SK-N-DZ (cell line): ENCODE data around the gene SF3B2.
"Not testable (repeated sequence)": the region's sequence is repeated elsewhere in the genome, so short reads cannot be mapped to it uniquely, and the experiment has no call there.

Source experiments
- DNase-seq: peaks from one replicate; pipeline ENCODE4 v3.0.0-alpha.2; 2015; ENCODE audit warnings: low spot score

The SF3B2 gene

GRCh38 chr11:66072081-66072480 lies 19.9 kb downstream of the SF3B2 start:
- DNase-seq, result no peak

GRCh38 chr11:66072518-66072917 lies 20.4 kb downstream of the SF3B2 start:
- no peak for DNase-seq

- no peak for DNase-seq
Observed at GRCh38 chr11:66073669-66074068, 21.5 kb downstream of the SF3B2 start.

GRCh38 chr11:66075273-66075672 lies 23.1 kb downstream of the SF3B2 start:
- DNase-seq, result no peak

GRCh38 chr11:66076561-66076960 lies 24.4 kb downstream of the SF3B2 start:
- no peak for DNase-seq

- no peak for DNase-seq
Observed at GRCh38 chr11:66077927-66078326, 25.8 kb downstream of the SF3B2 start.

GRCh38 chr11:66078949-66079348 lies 26.8 kb downstream of the SF3B2 start:
- DNase-seq, result not testable (repeated sequence)

- DNase-seq, result no peak
Observed at GRCh38 chr11:66080055-66080817, 28.1 kb downstream of the SF3B2 start.

- no peak for DNase-seq
Observed at GRCh38 chr11:66081505-66081904, 29.3 kb downstream of the SF3B2 start.

GRCh38 chr11:66082946-66083698 lies 31.0 kb downstream of the SF3B2 start:
- DNase-seq, result peak; percentile 46

GRCh38 chr11:66083767-66084166 lies 31.6 kb downstream of the SF3B2 start:
- DNase-seq, result no peak

GRCh38 chr11:66084821-66085475 lies 32.8 kb downstream of the SF3B2 start:
- no peak for DNase-seq

- DNase-seq, result no peak
Observed at GRCh38 chr11:66087148-66087908, 35.2 kb downstream of the SF3B2 start.

GRCh38 chr11:66089067-66089466 lies 36.9 kb downstream of the SF3B2 start:
- no peak for DNase-seq

- DNase-seq, result no peak
Observed at GRCh38 chr11:66090288-66090687, 38.1 kb downstream of the SF3B2 start.

- DNase-seq, result not testable (repeated sequence)
Observed at GRCh38 chr11:66092125-66092524, 40.0 kb downstream of the SF3B2 start.

GRCh38 chr11:66099746-66100145 lies 47.6 kb downstream of the SF3B2 start:
- not testable (repeated sequence) for DNase-seq

GRCh38 chr11:66100272-66101065 lies 48.3 kb downstream of the SF3B2 start:
- no peak for DNase-seq

GRCh38 chr11:66101066-66101464 lies 48.9 kb downstream of the SF3B2 start:
- DNase-seq, result no peak

- DNase-seq, result no peak
Observed at GRCh38 chr11:66104057-66104638, 52.0 kb downstream of the SF3B2 start.
